Measurements from ENCODE around the gene ZNF337.
"Not testable (repeated sequence)": the region's sequence is repeated elsewhere in the genome, so short reads cannot be mapped to it uniquely, and the experiment has no call there.

Gene ZNF337

GRCh38 chr20:25695532-25696370, 902 bp downstream of the ZNF337 start:
- DNase-seq (ENCODE audit: low read depth in 2 of 2) = no peak

- no peak for DNase-seq (ENCODE audit: low read depth in 2 of 2)
Measured at GRCh38 chr20:25692499-25692898, 4.2 kb downstream of the ZNF337 start.

DNA sequence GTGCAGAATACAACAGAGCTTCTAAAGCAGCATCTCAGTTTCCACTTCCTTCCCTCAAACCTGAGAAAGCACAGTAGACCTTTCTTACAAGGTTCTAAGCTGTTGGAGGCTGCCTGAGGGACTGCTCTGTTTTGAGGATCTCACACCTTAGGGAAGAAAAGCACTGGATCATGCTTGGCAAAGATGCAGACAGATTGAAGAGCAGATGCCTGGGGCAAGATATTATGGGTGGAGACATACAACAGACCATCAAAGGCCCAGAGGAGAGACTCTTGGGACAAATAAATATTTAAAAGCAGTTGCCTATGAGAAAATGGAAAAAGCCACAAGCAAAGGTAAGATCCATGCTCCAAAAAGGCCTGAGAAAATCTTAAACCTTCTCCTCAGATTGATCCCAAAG, 6.2 kb downstream of the ZNF337 start:
- no peak for DNase-seq (ENCODE audit: low read depth in 2 of 2)

DNA sequence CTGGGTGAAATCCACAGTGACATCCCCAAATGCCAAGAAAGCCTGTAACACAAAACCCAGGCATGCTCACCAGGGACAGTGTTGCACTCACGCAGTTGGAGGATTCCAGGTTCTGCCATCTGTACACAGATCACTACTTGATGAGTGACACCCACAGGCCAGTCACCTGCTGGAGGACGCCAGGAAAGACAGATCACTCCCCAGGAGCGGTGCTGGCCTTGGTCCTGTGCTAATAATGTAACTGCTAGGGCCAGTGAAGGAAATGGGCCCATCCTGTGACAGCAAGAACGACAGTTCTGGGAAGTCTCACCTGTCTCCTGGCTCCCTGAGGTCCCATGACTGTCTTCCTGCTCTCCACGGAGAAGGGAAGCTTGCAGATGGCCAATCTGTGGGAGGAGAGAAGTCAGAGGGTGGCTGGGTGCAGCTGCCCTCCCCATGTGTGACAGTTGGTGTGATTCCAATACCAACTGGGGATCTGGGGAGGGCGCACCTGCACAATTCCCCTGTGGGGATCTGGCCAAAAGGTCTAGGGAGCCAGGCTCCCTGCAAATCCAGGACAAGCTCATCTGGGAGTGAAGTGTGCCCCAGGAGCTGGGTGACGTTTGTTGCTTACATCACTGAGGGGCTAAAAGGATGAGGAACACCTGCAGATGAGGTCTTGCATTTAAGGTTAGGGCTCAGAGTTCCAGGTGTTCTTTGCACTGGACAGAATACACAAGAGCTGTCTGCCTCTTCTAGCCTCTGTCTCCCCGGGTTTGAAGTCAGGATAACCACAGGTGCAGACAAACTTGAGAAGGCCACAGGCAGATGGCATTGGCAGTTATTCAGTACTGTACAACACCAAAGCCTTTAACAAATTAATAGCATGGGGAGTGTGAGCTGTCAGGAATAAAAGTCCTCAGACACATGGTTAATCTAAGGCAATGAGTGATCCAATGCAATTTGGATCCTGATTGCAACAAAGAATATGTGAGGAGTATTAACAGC, 10.3 kb downstream of the ZNF337 start:
- DNase-seq (ENCODE audit: low read depth in 2 of 2) = no peak

GRCh38 chr20:25685276-25686080, 11.2 kb downstream of the ZNF337 start:
- no peak for DNase-seq (ENCODE audit: low read depth in 2 of 2)

DNA sequence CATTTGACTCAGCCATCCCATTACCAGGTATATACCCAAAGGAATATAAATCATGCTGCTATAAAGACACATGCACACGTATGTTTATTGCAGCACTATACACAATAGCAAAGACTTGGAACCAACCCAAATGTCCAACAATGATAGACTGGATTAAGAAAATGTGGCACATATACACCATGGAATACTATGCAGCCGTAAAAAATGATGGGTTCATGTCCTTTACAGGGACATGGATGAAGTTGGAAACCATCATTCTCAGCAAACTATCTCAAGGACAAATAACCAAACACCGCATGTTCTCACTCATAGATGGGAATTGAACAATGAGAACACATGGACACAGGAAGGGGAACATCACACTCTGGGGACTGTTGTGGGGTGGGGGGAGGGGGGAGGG, 12.8 kb downstream of the ZNF337 start:
- DNase-seq (ENCODE audit: low read depth in 2 of 2) = not testable (repeated sequence)

DNA sequence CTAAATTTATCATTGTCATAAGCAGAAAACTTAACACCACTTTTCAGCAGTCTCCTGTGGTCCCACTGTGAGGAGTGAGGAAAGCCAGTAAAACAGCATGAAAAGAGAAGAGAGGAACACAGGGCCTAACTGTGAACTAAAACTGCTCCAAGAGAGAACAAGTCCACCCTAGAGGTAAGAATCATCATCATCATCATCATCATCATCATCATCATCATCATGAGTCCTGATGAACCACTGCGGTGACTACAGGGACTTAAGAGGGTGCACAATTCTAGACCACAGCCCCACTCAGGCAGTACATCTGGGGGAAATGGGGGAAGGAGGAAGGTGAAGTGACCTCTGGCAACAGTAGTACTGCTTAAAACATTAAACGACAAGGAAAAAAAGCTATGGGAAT, 13.6 kb downstream of the ZNF337 start:
- DNase-seq (ENCODE audit: low read depth in 2 of 2) = no peak

DNA sequence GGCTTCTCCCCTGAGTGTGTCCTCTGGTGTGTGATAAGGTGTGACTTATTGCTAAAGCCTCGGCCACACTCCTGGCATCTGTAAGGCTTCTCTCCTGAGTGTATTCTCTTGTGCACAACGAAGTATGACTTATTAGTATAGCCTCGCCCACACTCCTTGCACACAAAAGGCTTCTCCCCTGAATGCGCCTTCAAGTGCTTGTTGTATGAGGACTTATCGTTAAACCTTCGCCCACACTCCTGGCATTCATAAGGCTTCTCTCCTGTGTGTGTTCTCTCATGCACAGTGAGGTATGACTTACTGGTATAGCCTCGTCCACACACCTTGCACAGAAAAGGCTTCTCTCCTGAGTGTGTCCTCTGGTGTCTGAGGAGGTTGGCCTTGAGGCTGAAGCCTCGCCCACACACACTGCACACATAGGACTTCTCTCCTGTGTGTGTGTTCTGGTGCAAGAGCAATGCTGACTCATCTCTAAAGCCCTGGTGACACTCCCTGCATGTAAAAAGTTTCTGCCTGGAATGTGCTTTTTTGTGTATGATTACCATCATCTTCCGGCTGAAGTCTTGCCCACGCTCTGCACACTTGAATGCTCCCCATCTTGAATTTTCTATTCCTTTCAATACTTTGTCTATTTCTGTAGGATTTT, 20.4 kb downstream of the ZNF337 start:
- no peak for DNase-seq (ENCODE audit: low read depth in 2 of 2)

GRCh38 chr20:25675161-25675560, 21.5 kb downstream of the ZNF337 start:
- DNase-seq (ENCODE audit: low read depth in 2 of 2) = no peak

- DNase-seq (ENCODE audit: low read depth in 2 of 2) = no peak
Measured at GRCh38 chr20:25672659-25673235, 23.9 kb downstream of the ZNF337 start.

GRCh38 chr20:25669826-25670422, 26.7 kb downstream of the ZNF337 start:
- no peak for DNase-seq (ENCODE audit: low read depth in 2 of 2)

DNA sequence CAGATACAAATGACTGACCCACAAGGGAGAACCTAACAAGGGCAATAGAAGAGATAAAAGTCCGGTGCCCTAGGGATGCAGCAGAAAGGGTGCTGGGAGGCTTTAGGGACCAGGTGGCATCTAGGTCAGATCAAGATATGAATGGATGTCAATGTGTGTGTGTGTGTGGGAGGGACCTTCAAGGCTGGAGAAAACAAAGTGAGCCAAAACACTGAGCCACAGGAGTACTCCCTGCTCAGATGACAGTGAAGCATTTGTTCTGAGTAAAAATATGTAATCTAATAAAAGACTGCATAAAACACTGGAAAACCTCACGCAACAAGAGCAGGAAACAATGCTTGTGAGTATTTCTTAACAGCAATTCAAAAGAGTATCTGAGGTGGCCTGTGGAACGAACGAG, 28.2 kb downstream of the ZNF337 start:
- DNase-seq (ENCODE audit: low read depth in 2 of 2) = no peak

GRCh38 chr20:25659999-25660398, 36.7 kb downstream of the ZNF337 start:
- DNase-seq (ENCODE audit: low read depth in 2 of 2) = no peak

DNA sequence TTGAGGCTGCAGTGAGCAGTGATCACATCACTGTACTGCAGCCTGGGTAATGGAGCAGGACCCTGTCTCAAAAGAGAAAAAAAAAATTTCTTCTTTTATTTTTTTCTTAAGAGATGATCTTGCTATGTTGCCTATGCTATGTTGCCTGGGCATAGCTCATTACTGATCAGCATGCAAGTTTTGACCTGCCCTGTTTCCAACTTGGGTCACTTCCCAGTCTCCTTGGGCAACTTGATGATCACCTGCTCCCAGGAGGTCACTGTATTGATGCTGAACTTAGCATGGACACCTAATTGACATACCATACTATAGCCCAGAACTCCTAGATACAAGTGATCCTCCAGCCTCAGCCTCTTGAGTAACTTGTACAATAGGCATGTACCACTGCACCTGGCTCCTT, 42.2 kb downstream of the ZNF337 start:
- DNase-seq (ENCODE audit: low read depth in 2 of 2) = no peak

DNA sequence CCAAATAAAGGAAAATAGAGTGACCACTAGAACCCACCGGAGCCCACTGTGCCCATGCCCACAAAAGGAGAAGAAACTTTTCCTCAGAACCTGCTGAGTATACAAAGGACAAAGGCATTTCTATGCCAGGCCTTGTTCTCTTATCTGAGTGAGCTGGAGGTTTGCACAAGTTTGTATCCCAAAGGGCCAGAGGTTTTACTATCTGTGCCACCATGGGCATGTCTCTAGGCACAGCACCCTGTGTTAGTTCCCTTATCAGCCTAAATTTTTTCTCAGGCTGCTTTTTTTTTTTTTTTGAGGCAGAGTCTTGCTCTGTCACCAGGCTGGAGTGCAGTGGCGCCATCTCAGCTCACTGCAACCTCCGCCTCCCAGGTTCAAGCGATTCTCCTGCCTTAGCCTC, 43.8 kb downstream of the ZNF337 start:
- DNase-seq (ENCODE audit: low read depth in 2 of 2) = not testable (repeated sequence)

GRCh38 chr20:25644814-25645213, 51.8 kb downstream of the ZNF337 start:
- no peak for DNase-seq (ENCODE audit: low read depth in 2 of 2)

DNA sequence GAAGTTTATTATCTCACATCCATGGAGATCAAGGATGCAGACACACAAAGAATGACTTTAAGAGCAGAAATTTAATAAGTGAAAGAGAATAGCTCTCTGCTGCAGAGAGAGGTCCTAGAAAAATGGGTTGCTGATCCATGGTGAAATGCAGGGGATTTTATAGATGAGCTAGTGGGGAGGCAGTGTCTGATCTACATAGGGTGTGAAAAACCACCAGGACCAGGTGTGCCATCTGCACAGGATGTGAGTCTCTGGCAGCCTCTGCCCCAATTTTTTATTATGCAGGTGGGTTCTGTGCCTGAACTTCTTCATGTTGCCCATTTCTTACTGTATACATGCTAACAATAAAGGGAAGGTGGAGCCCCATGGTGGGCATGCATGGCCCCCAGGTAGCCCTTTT, 52.9 kb downstream of the ZNF337 start:
- no peak for DNase-seq (ENCODE audit: low read depth in 2 of 2)

GRCh38 chr20:25637247-25637646, 59.4 kb downstream of the ZNF337 start:
- no peak for DNase-seq (ENCODE audit: low read depth in 2 of 2)

DNA sequence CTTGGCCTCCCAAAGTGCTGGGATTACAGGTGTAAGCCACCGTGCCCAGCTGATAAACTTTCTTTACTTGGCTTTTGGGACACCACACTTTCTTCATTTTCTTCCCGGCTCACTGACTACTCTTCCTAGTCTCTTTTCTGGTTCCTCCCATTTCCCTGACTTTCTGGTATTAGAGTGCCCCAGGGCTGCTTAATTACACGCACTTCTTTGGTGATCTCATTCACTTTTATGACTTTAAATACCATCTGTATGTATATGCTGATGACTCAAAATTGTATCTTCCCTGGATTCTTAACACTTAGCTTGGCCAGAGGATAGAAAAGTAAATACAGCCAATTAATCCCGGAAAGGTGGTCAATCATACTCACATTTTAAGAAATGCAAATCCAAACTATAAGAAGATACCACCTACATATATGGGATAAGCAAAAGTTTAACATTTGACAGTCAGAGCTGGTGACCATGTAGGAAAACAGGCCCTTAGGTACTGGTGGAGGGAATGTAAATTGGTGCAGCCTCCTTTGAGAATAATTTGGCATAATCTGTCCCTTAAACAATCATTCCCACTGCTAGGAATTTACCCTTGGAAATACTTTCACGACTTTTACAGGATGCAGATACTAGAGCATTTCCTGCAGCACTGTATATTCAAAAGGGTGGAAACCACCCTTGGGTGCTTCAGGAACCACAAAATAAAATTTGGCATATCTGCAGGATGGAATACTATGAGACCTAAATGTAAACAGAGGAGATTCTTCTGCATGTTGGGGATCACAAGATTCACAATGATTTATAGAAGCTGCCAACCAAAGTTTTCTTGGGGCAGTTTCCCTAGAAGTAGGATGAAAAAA, 63.5 kb downstream of the ZNF337 start:
- DNase-seq (ENCODE audit: low read depth in 2 of 2) = no peak

DNA sequence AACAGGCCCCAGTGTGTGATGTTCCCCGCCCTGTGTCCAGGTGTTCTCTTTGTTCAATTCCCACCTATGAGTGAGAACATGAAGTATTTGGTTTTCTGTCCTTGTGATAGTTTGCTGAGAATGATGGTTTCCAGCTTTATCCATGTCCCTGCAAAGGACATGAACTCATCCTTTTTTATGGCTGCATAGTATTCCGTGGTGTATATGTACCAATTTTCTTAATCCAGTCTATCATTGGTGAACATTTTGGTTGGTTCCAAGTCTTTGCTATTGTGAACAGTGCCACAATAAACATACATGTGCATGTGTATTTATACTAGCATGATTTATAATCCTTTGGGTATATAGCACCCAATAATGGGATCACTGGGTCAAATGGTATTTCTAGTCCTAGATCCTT, 66.0 kb downstream of the ZNF337 start:
- DNase-seq (ENCODE audit: low read depth in 2 of 2) = not testable (repeated sequence)

All from stimulated activated CD4-positive, alpha-beta T cell treated with anti-CD3 and anti-CD28 coated beads, Interleukin-4, amount 100 ng/mL, for 48 hours (primary cell).